SK-N-SH (cell line): ENCODE data around the gene EEFSEC. TPM values are rescaled to one million over a fixed set of nuclear protein-coding genes. Genes with fewer than 3 reads are reported as not detected.

Experiments
- CTCF ChIA-PET: fragments of 300-600, 350-600 bp; formaldehyde crosslinking; extraction: SDS; loops from one replicate; lab custom pipeline; 2021; lab: Yijun Ruan, JAX
- POLR2A ChIA-PET: fragments of 350-600 bp; sonication (Branson Sonifier 250); formaldehyde crosslinking; extraction: SDS; loops from one replicate; lab custom pipeline; 2020; ENCODE audit warnings: antibody characterized with exemption, inconsistent platforms; lab: Yijun Ruan, JAX
- DNase-seq: peaks from one replicate; pipeline ENCODE4 v3.0.0; 2012
- H2AFZ ChIP-seq: fragments of 200-600 bp; sonication (generic); 2 replicates; pipeline ENCODE4 v1.8.1; 2016; ENCODE audit warnings: antibody characterized with exemption, mild to moderate bottlenecking, low read depth
- H3F3A ChIP-seq: fragments of 200-600 bp; sonication (generic); replicated peaks from 2 replicates; pipeline ENCODE3; 2016; ENCODE audit warnings: antibody characterized with exemption, mild to moderate bottlenecking; ENCODE audit not compliant: insufficient read depth
- H3K27ac ChIP-seq, 2 experiments: fragments of 200-500 bp in 1 of 2; fragments of 200-600 bp in 1 of 2; sonication (Bioruptor generic) in 1 of 2; sonication (generic), shearing (Covaris generic) in 1 of 2; 2 replicates each; pipeline versions ENCODE4 v1.5.1 to v1.6.1; 2014 to 2016; ENCODE audit warnings: low read depth in 2 of 2, inconsistent platforms in 1 of 2, low read length in 1 of 2, mild to moderate bottlenecking in 1 of 2, mixed read lengths in 1 of 2
- H3K27me3 ChIP-seq: fragments of 200-600 bp; sonication (generic), shearing (Covaris generic); 2 replicates; pipeline ENCODE4 v1.6.1; 2016; ENCODE audit warnings: mixed run types; ENCODE audit not compliant: insufficient read depth
- H3K36me3 ChIP-seq, 2 experiments: fragments of 200-500 bp in 1 of 2; fragments of 200-600 bp in 1 of 2; sonication (Bioruptor generic) in 1 of 2; sonication (generic) in 1 of 2; replicated peaks in 1 of 2; 2 replicates each; pipeline versions ENCODE3 to v1.5.1; 2014 to 2016; ENCODE audit warnings: low read length in 1 of 2, mild to moderate bottlenecking in 1 of 2; ENCODE audit not compliant: insufficient read depth in 2 of 2, control insufficient read depth in 1 of 2
- H3K4me1 ChIP-seq, 2 experiments: fragments of 200-500 bp in 1 of 2; fragments of 200-600 bp in 1 of 2; sonication (Bioruptor generic) in 1 of 2; sonication (generic), shearing (Covaris generic) in 1 of 2; 2 replicates each; pipeline versions ENCODE4 v1.5.1 to v1.6.1; 2014 to 2016; ENCODE audit warnings: low read depth in 1 of 2, low read length in 1 of 2, mixed run types in 1 of 2; ENCODE audit not compliant: insufficient read depth in 2 of 2, control insufficient read depth in 1 of 2
- H3K4me2 ChIP-seq: fragments of 200-600 bp; sonication (generic), shearing (Covaris generic); 2 replicates; pipeline ENCODE4 v1.6.1; 2017; ENCODE audit warnings: mixed run types
- H3K4me3 ChIP-seq, 2 experiments: fragments of 200-500 bp in 1 of 2; fragments of 200-600 bp in 1 of 2; sonication (Bioruptor generic) in 1 of 2; sonication (generic), shearing (Covaris generic) in 1 of 2; 2 replicates each; pipeline versions ENCODE4 v1.5.1 to v1.8.1; 2014 to 2016; ENCODE audit warnings: low read depth in 2 of 2, inconsistent platforms in 1 of 2, low read length in 1 of 2, mild to moderate bottlenecking in 1 of 2, mixed read lengths in 1 of 2, moderate library complexity in 1 of 2
- H3K79me2 ChIP-seq: fragments of 200-600 bp; sonication (generic); 2 replicates; pipeline ENCODE4 v1.8.1; 2017; ENCODE audit warnings: mild to moderate bottlenecking; ENCODE audit not compliant: insufficient read depth
- H3K9ac ChIP-seq: fragments of 200-600 bp; sonication (generic); 2 replicates; pipeline ENCODE4 v1.6.1; 2017; ENCODE audit warnings: mixed run types
- H3K9me2 ChIP-seq: fragments of 200-600 bp; sonication (generic); 2 replicates; pipeline ENCODE4 v1.6.1; 2017; ENCODE audit warnings: mixed run types
- H3K9me3 ChIP-seq: fragments of 200-600 bp; sonication (generic); 2 replicates; pipeline ENCODE4 v1.6.1; 2017; ENCODE audit warnings: mixed run types, mild to moderate bottlenecking, moderate library complexity
- H4K20me1 ChIP-seq: fragments of 200-600 bp; sonication (generic); 2 replicates; pipeline ENCODE4 v1.6.1; 2017; ENCODE audit warnings: mild to moderate bottlenecking, mixed run types; ENCODE audit not compliant: insufficient read depth
- EP300 ChIP-seq, 2 experiments: IDR thresholded peaks; 2 replicates each; pipeline versions ENCODE4 v1.4.0 to v1.6.1; 2012; ENCODE audit warnings: borderline replicate concordance in 1 of 2, low read depth in 1 of 2, low read length in 1 of 2
- FOSL2 ChIP-seq: IDR thresholded peaks from 2 replicates; pipeline ENCODE4 v1.4.0; 2012; ENCODE audit warnings: low read depth, mild to moderate bottlenecking, moderate library complexity, borderline replicate concordance
- FOXJ3 ChIP-seq: sonication (generic); formaldehyde crosslinking; IDR thresholded peaks from 2 replicates; pipeline ENCODE4 v1.5.1; 2020; ENCODE audit warnings: mild to moderate bottlenecking, missing genetic modification reagents
- IRF3 ChIP-seq: fragments of 150-350 bp; IDR thresholded peaks from 2 replicates; pipeline ENCODE4 v1.6.1; 2016; ENCODE audit warnings: mild to moderate bottlenecking, low read depth, low read length
- MEF2A ChIP-seq: IDR thresholded peaks from 2 replicates; pipeline ENCODE4 v1.4.0; 2012; ENCODE audit warnings: low read depth, borderline replicate concordance
- NRF1 ChIP-seq: IDR thresholded peaks from 2 replicates; pipeline ENCODE4 v1.6.1; 2012; ENCODE audit warnings: low read depth, mild to moderate bottlenecking, low read length
- RAD21 ChIP-seq: IDR thresholded peaks from 2 replicates; pipeline ENCODE4 v1.6.1; 2012; ENCODE audit warnings: mild to moderate bottlenecking, low read length
- RCOR1 ChIP-seq: fragments of 150-350 bp; IDR thresholded peaks from 2 replicates; pipeline ENCODE4 v1.6.1; 2017; ENCODE audit warnings: antibody characterized with exemption, low read length
- REST ChIP-seq: IDR thresholded peaks from 2 replicates; pipeline ENCODE4 v1.6.1; 2012; ENCODE audit warnings: mild to moderate bottlenecking, low read depth, low read length, moderate library complexity
- RFX5 ChIP-seq: IDR thresholded peaks from 2 replicates; pipeline ENCODE4 v1.6.1; 2012; ENCODE audit warnings: mild to moderate bottlenecking, improper control_type of control experiment, low read length
- TAF1 ChIP-seq: IDR thresholded peaks from 2 replicates; pipeline ENCODE4 v1.6.1; 2012; ENCODE audit warnings: low read depth, mild to moderate bottlenecking, low read length, moderate library complexity, borderline replicate concordance
- WGBS: methylation state at CpG from one replicate; pipeline ENCODE4 v1.1.6; 2017; ENCODE audit warnings: low lambda C conversion rate; 5-methylcytosine and 5-hydroxymethylcytosine counted together
- polyA plus RNA-seq, 3 experiments: library from polyadenylated mRNA; depleted of rRNA; stranded (reverse); fragments of >200 nt; gene quantifications; 2 replicates each; pipeline ENCODE4 v1.2.3, GENCODE V29; 2012

EEFSEC gene
- polyA plus RNA-seq, 1 of the 3 experiments (the other 2 are of a cell fraction), result 12.4 TPM

- Histone ChIP-seq H4K20me1 (0 out of 2 replicates have a peak, but pooled peaks cover 9% of the 10 kb centered on the region), H3K4me3 (no peak overlapping the region), H3K27ac (peak overlapping the region in 1 of 2 experiments; percentile 99; a peak in 2 of 4 replicates), H3K79me2 (no peaks in the 10 kb centered on the region), H3K9me2 (no peaks in the 10 kb centered on the region), H3K27me3 (no peaks in the 10 kb centered on the region), H3K9ac (no peak overlapping the region), H2AFZ (no peak overlapping the region), H3K36me3 (no peaks in the 10 kb centered on the region), H3K9me3 (no peaks in the 10 kb centered on the region), H3K4me1 (peaks cover 16 to 69% of the 10 kb centered on the region in 2 experiments; a peak in 3 of 4 replicates), H3K4me2 (no peak overlapping the region), H3F3A (peaks cover 3% of the 10 kb centered on the region)
- TF ChIP-seq MEF2A, result no peak
- TF ChIP-seq FOSL2, result no peak
- TF ChIP-seq TAF1, result no peak
- TF ChIP-seq RFX5, result no peak
- no peak for TF ChIP-seq RCOR1
- no peak for TF ChIP-seq RAD21
- no peak for TF ChIP-seq NRF1
- no peak for TF ChIP-seq IRF3
- TF ChIP-seq REST, result no peak
- no peak; a peak in 1 of 4 replicates for TF ChIP-seq EP300 (IDR thresholded peaks at IDR 0.05; ENCODE audit: borderline replicate concordance in 1 of 2, low read depth in 1 of 2, low read length in 1 of 2)
- CTCF ChIA-PET, result interaction anchor here (1.1 to 7.2 kb wide), 7 partner anchors 13 to 67 kb away, joined by 3 to 28 read pairs (median 7); no protein-coding TSS in a partner anchor
- POLR2A ChIA-PET, result interaction anchor here (1.1 to 2.8 kb wide), 3 partner anchors 13 to 172 kb away, joined by 3 to 9 read pairs (median 3); no protein-coding TSS in a partner anchor
- no peak for DNase-seq
- WGBS, result 93% methylated on average over 3 of the region's 3 CpGs
These were observed 86.0 kb downstream of the EEFSEC start for GRCh38 chr3:128239304-128239703.

GRCh38 chr3:128240232-128240631 lies 87.0 kb downstream of the EEFSEC start:
- Histone ChIP-seq H3K36me3 (no peaks in the 10 kb centered on the region), H4K20me1 (0 out of 2 replicates have a peak, but pooled peaks cover 9% of the 10 kb centered on the region), H3K9me3 (no peaks in the 10 kb centered on the region), H3K9me2 (no peaks in the 10 kb centered on the region), H3K79me2 (no peaks in the 10 kb centered on the region), H3K27ac (peak overlapping the region in 1 of 2 experiments; percentile 99; a peak in 2 of 4 replicates), H3K4me2 (no peak overlapping the region), H3K4me3 (no peak overlapping the region), H2AFZ (no peak overlapping the region), H3F3A (peaks cover 3% of the 10 kb centered on the region), H3K9ac (no peak overlapping the region), H3K4me1 (peaks cover 16 to 63% of the 10 kb centered on the region in 2 experiments; a peak in 3 of 4 replicates), H3K27me3 (no peaks in the 10 kb centered on the region)
- ChIA-PET POLR2A (interaction anchor here (2.8 kb wide), 1 partner anchor 171 kb away, joined by 9 read pairs; no protein-coding TSS in a partner anchor), CTCF (interaction anchor here (0.7 to 7.2 kb wide), 9 partner anchors 9 to 68 kb away, joined by 3 to 28 read pairs (median 6); no protein-coding TSS in a partner anchor)
- TF ChIP-seq NRF1, result no peak
- TF ChIP-seq FOXJ3 (CRISPR knock-in tag), result no peak
- WGBS, result 83% methylated on average over 1 of the region's 1 CpG
- no peak for DNase-seq
